ENCODE measurements around the gene SLC16A13.

- no peak for TF ChIP-seq CTCF (IDR thresholded peaks at IDR 0.05)
- no peak for TF ChIP-seq POLR2A (IDR thresholded peaks at IDR 0.05)
These were observed 6.2 kb upstream of the SLC16A13 start for GRCh38 chr17:7029659-7030058.

Data from right lobe of liver (tissue), 4 donors.